Prostate gland (tissue), 2 donors: ENCODE measurements around the gene LDAH. TPM values are rescaled to one million over a fixed set of nuclear protein-coding genes. Genes with fewer than 3 reads are reported as not detected.

Source experiments
- DNase-seq: peaks from one replicate; pipeline ENCODE4 v3.0.0-alpha.2; 2019; ENCODE audit warnings: low spot score
- H3K27ac ChIP-seq, 2 donors: fragments of 200-600 bp; sonication (generic); 2 replicates each; pipeline ENCODE4 v1.5.1; 2017 to 2019
- H3K27me3 ChIP-seq: fragments of 200-600 bp; sonication (generic); replicated peaks from 2 replicates; pipeline ENCODE4 v1.5.1; 2019; ENCODE audit not compliant: insufficient read depth
- H3K36me3 ChIP-seq, 2 donors: fragments of 200-600 bp; sonication (generic); 1 replicate in 1 of 2; 2 replicates in 1 of 2; pipeline versions ENCODE4 v1.5.1 to v1.8.1; 2017 to 2019
- H3K4me1 ChIP-seq: fragments of 200-600 bp; sonication (generic); replicated peaks from 2 replicates; pipeline ENCODE4 v1.5.1; 2019
- H3K4me3 ChIP-seq, 2 donors: fragments of 200-600 bp; sonication (generic); 2 replicates each; pipeline ENCODE4 v1.5.1; 2017 to 2019
- H3K9me3 ChIP-seq: fragments of 200-600 bp; sonication (generic); 2 replicates; pipeline ENCODE4 v1.5.1; 2017
- POLR2A ChIP-seq: fragments of 450-650 bp; IDR thresholded peaks from one replicate; pipeline ENCODE4 v1.6.1; 2016; ENCODE audit warnings: antibody characterized with exemption, mild to moderate bottlenecking
- POLR2AphosphoS5 ChIP-seq: sonication (generic); formaldehyde crosslinking; IDR thresholded peaks from one replicate; pipeline ENCODE4 v1.6.1; 2017; ENCODE audit warnings: antibody characterized with exemption
- WGBS: methylation state at CpG from one replicate; pipeline ENCODE4 v1.1.5; 2018; 5-methylcytosine and 5-hydroxymethylcytosine counted together
- intact Hi-C: fragments of 100-400 bp; cut with DNase I; formaldehyde crosslinking; loops from one replicate; pipeline ENCODE4 v1.14.2; 2022
- total RNA-seq, 2 donors: library from RNA; depleted of rRNA; stranded (reverse); fragments of >200 nt; gene quantifications; one replicate each; pipeline ENCODE4 v1.1.0, GENCODE V29; 2016
- TF ChIP-seq, protein P1 (sequence below), 4 experiments: fragments of 200-600 bp in 2 of 4; fragments of 450-650 bp in 2 of 4; sonication (generic) in 2 of 4; IDR thresholded peaks; 1 replicate in 3 of 4; 2 replicates in 1 of 4; pipeline ENCODE4 v1.5.1; 2016 to 2019; ENCODE audit warnings: antibody characterized with exemption in 4 of 4, mild to moderate bottlenecking in 2 of 4, moderate library complexity in 2 of 4

Gene LDAH
- total RNA-seq, 2 donors from 2014 or later: 6.6 to 17.3 TPM

DNA sequence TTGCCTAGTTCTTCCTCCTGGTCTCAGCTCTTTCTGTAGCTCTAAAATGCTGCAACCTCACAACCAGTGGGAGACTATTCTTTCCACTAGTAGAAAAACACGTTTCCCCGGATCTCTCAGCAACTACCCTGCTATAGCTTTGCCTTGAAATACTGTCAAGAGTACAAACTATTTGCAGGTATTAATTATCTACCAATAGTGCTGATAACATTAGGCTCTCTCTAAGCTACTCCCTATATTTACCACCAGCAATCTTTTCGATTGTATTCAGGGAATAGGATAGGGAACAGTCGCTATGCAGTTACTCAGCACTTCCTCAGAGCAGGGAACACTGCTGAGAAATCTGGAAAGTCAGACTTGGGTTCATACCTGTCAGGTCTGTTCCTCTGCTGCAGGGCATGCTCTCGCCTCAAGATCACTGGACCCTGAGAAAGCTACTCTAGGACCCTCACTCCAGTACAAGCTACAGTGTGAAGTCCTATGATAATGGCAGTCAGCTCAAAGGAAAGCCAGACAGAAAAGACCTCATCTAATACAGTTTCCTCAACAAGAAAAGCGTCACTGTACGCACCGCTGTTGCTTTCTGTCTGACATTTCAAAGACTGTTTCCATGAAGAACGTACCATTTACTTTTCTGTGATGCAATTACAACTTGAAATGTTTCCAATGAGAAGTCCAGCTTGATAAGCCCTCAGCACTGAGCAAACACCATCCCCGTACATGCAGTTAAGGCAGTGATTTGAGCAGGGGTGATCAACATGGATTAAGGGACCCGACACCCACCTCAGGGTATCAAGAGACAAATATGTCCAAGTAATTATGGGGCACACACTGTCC lies 133.3 kb downstream of the LDAH start:
- no peak for DNase-seq
- no peaks in the 10 kb centered on the region for H3K4me1 ChIP-seq
- WGBS: 82% methylated on average over 11 of the region's 11 CpGs
- no peak overlapping the region for H3K4me3 ChIP-seq
- H3K9me3 ChIP-seq: no peaks in the 10 kb centered on the region
- no peaks in the 10 kb centered on the region for H3K36me3 ChIP-seq
- TF ChIP-seq, protein P1, sequence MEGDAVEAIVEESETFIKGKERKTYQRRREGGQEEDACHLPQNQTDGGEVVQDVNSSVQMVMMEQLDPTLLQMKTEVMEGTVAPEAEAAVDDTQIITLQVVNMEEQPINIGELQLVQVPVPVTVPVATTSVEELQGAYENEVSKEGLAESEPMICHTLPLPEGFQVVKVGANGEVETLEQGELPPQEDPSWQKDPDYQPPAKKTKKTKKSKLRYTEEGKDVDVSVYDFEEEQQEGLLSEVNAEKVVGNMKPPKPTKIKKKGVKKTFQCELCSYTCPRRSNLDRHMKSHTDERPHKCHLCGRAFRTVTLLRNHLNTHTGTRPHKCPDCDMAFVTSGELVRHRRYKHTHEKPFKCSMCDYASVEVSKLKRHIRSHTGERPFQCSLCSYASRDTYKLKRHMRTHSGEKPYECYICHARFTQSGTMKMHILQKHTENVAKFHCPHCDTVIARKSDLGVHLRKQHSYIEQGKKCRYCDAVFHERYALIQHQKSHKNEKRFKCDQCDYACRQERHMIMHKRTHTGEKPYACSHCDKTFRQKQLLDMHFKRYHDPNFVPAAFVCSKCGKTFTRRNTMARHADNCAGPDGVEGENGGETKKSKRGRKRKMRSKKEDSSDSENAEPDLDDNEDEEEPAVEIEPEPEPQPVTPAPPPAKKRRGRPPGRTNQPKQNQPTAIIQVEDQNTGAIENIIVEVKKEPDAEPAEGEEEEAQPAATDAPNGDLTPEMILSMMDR (IDR thresholded peaks at IDR 0.05): no peak
- no peak for TF ChIP-seq POLR2AphosphoS5
- no peak for TF ChIP-seq POLR2A
- no peaks in the 10 kb centered on the region for H3K27me3 ChIP-seq
- H3K27ac ChIP-seq: no peak overlapping the region
- intact Hi-C loops: no loop called here

DNA sequence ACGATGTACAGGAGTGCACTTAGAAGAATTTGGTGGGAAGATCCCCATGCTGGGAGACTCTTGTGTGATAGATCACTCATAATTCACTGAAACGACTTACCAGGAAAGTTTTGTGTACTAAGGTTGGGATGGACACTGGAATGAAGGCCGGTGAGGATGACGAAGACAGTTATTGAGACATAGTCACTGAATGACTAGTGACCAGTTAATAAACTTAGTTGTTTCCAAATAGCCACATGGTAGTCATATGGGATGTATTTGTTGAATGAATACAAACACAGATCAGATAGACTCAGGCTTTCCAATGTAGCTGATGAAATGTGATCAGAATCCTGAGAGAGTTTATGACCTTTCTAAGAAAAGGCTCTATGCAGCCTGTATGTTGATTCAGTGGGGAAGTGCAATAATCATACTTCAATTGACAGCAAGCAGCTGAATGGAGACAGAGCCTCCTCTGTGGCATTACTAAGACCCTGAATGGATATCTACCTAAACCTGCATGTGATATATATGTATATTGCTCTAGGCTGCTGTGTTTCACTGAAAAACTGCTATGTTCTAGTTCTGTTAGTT lies 135.6 kb downstream of the LDAH start:
- DNase-seq: no peak
- intact Hi-C loops: no loop called here
- H3K4me3 ChIP-seq: no peak overlapping the region
- over 99% methylated on average over 4 of the region's 4 CpGs for WGBS
- no peaks in the 10 kb centered on the region for H3K9me3 ChIP-seq
- H3K4me1 ChIP-seq: no peaks in the 10 kb centered on the region
- H3K27ac ChIP-seq: no peak overlapping the region
- no peaks in the 10 kb centered on the region for H3K27me3 ChIP-seq
- TF ChIP-seq, protein P1 (IDR thresholded peaks at IDR 0.05): no peak
- no peak for TF ChIP-seq POLR2A
- no peak for TF ChIP-seq POLR2AphosphoS5
- H3K36me3 ChIP-seq: no peaks in the 10 kb centered on the region

DNA sequence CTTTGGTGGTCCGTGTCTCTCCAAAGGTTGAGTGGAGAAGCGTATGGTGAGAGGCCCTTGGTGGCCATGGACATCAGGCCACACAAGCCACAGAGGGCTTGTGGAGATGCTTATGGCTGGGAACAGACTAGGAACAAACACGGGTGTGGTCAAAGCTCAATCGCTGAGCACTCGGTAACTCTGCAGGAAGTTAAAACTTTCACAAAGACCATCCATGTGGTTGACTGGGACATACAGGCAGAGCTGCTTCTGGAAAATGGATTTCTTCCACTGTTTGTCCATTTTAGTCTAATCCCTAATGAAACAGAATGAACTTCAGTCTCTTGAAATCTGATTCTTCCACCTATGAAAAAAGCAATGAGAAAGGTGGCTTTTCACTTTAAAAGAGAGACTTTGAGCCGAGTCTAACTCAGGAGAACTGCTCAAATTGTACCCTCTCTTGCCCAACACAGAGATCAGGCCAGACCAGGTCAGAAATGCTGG lies 138.3 kb downstream of the LDAH start:
- Histone ChIP-seq H3K27me3 (no peaks in the 10 kb centered on the region), H3K27ac (no peak overlapping the region), H3K9me3 (no peaks in the 10 kb centered on the region), H3K36me3 (no peaks in the 10 kb centered on the region), H3K4me3 (no peak overlapping the region), H3K4me1 (no peaks in the 10 kb centered on the region)
- 85% methylated on average over 6 of the region's 6 CpGs for WGBS
- TF ChIP-seq POLR2A (no peak), POLR2AphosphoS5 (no peak)
- TF ChIP-seq, protein P1 (IDR thresholded peaks at IDR 0.05): no peak
- DNase-seq: no peak
- intact Hi-C loops: no loop called here

DNA sequence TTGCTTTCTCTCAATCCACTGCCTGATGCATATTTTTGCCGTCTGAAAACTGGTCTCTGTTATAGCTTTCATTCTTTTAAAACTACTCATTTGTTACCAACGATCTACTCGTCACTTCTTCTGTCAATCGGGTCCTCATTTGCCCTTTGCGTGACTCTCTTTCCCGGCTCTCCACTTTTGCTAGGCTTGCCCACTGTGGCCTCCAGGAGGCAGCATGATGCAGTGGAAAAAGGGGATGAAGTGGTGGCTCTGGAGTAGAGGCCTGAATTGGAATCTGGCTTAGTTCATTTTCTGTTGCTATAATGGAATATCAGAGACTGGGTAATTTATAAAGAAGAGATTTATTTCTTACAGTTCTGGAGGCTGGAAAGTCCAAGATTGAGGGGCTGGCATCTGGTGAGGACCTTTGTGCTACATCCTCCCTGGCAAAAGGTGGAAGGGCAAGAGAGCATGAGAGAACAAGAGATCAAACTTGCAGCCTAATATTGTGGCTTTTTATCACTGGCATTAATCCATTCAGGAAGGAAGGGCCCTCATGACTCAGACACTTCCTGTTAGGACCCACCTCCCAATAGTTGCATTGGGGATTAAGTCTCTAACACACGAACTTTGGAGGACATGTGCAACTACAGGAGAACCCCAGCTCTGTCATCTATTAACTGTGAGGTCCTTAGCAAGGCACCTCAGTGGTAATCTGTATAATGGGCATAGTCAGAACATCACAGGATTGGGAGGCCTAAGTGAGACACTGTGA lies 140.6 kb downstream of the LDAH start:
- no peak overlapping the region for H3K4me3 ChIP-seq
- H3K27me3 ChIP-seq: no peaks in the 10 kb centered on the region
- no peak overlapping the region for H3K27ac ChIP-seq
- WGBS: 80% methylated on average over 7 of the region's 7 CpGs
- no peak for DNase-seq
- intact Hi-C loops: no loop called here
- TF ChIP-seq, protein P1 (IDR thresholded peaks at IDR 0.05): peak in 2 of 4 experiments; percentile 23 to 46
- no peak for TF ChIP-seq POLR2AphosphoS5
- H3K4me1 ChIP-seq: no peaks in the 10 kb centered on the region
- H3K9me3 ChIP-seq: no peaks in the 10 kb centered on the region
- H3K36me3 ChIP-seq: no peaks in the 10 kb centered on the region
